ENCODE data around the gene ATP2A2. TPM values are rescaled to one million over a fixed set of nuclear protein-coding genes. Genes with fewer than 3 reads are reported as not detected.

Gene ATP2A2
- total RNA-seq, 1 experiment from 2014 or later = 239 TPM

DNA sequence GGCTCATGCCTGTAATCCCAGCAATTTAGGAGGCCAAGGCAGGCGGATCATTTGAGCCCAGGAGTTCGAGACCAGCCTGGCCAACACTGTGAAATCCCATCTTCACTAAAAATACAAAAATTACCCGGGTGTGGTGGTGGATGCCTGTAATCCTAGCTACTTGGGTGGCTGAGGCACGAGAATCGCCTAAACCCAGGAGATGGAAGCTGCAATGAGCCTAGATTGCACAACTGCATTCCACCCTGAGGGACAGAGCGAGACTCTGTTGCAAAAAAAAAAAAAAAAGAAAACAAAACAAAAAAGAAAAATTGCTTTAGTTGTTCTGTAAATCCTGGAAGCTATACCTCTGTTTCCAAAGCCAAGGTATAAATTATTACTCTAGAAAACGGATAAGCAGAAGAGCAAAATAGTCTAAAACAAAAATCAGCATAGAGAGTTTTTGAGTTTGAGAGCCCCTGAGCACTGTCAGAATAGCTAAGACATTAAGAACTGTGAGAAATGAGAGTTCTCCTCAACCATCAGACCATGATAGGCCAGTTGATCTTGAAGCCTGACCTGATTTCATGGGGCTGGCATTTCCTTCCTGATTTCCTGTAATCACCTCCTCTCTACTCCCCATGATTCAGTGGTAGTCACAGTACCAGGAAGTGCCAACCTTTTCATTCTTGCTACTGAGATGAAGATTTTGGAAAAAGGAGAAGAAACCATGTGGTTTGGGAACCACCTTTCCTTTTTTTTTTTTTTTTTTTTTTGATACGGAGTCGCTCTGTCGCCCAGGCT lies 31.7 kb downstream of the ATP2A2 start:
- Histone ChIP-seq H3K4me3 (replicated peaks in 1 of 2; ENCODE audit: low read depth in 1 of 2, low read length in 2 of 2) (no peak overlapping the region), H4K20me1 (ENCODE audit: insufficient read depth) (peaks cover 43% of the 10 kb centered on the region; the same call in 1 of the 2 replicates), H3K79me2 (ENCODE audit: insufficient read depth, low read length) (peaks cover 100% of the 10 kb centered on the region), H3K4me1 (ENCODE audit: control insufficient read depth in 1 of 2, insufficient read depth in 2 of 2, low read length in 2 of 2) (peaks cover 0 to 15% of the 10 kb centered on the region in 2 experiments; a peak in 2 of 4 replicates), H3K36me3 (ENCODE audit: control insufficient read depth in 1 of 2, insufficient read depth in 2 of 2, low read length in 2 of 2) (peaks cover 9 to 32% of the 10 kb centered on the region in 2 experiments; a peak in 3 of 4 replicates), H3K9me3 (ENCODE audit: control insufficient read depth in 1 of 2, insufficient read depth in 1 of 2, low read depth in 1 of 2, low read length in 2 of 2) (no peaks in the 10 kb centered on the region), H3K9me2 (ENCODE audit: insufficient read depth) (no peaks in the 10 kb centered on the region), H3K9ac (ENCODE audit: low read length) (no peak overlapping the region), H3K4me2 (ENCODE audit: low read length) (no peak overlapping the region; the same call in 1 of the 2 replicates), H3K27me3 (ENCODE audit: insufficient read depth, low read length) (no peaks in the 10 kb centered on the region), H3K27ac (ENCODE audit: low read depth, low read length) (no peak overlapping the region), H2AFZ (ENCODE audit: low read depth, low read length, poor library complexity, severe bottlenecking) (no peak overlapping the region)
- intact Hi-C loops (cut with micrococcal nuclease) = no loop called here
- BruUV-seq (replicated peaks) = no TSS peak
- ATAC-seq (no peak), DNase-seq (ENCODE audit: low read depth, low spot score) (no peak)
- TF ChIP-seq, protein P1, sequence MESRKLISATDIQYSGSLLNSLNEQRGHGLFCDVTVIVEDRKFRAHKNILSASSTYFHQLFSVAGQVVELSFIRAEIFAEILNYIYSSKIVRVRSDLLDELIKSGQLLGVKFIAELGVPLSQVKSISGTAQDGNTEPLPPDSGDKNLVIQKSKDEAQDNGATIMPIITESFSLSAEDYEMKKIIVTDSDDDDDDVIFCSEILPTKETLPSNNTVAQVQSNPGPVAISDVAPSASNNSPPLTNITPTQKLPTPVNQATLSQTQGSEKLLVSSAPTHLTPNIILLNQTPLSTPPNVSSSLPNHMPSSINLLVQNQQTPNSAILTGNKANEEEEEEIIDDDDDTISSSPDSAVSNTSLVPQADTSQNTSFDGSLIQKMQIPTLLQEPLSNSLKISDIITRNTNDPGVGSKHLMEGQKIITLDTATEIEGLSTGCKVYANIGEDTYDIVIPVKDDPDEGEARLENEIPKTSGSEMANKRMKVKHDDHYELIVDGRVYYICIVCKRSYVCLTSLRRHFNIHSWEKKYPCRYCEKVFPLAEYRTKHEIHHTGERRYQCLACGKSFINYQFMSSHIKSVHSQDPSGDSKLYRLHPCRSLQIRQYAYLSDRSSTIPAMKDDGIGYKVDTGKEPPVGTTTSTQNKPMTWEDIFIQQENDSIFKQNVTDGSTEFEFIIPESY (IDR thresholded peaks at IDR 0.05; ENCODE audit: extremely low read depth, insufficient replicate concordance, low read length) = no peak
- TF ChIP-seq, protein P2, sequence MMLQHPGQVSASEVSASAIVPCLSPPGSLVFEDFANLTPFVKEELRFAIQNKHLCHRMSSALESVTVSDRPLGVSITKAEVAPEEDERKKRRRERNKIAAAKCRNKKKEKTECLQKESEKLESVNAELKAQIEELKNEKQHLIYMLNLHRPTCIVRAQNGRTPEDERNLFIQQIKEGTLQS (IDR thresholded peaks at IDR 0.05) = no peak
- TF ChIP-seq MAX (IDR thresholded peaks at IDR 0.05) (no peak), ZFX (IDR thresholded peaks at IDR 0.05) (no peak), CEBPB (IDR thresholded peaks at IDR 0.05; ENCODE audit: low read depth) (no peak), CBX3 (IDR thresholded peaks at IDR 0.05; ENCODE audit: low read depth) (no peak), SP1 (IDR thresholded peaks at IDR 0.05; ENCODE audit: low read depth) (no peak), POLR2AphosphoS5 (IDR thresholded peaks at IDR 0.05; ENCODE audit: low read depth, low read length) (no peak), ZNF274 (IDR thresholded peaks at IDR 0.05; ENCODE audit: low read depth, low read length) (no peak), EGR1 (IDR thresholded peaks at IDR 0.05; ENCODE audit: low read depth) (no peak), EZH2phosphoT487 (IDR thresholded peaks at IDR 0.05; ENCODE audit: borderline replicate concordance) (no peak), SIN3A (IDR thresholded peaks at IDR 0.05; ENCODE audit: low read depth) (no peak), JUND (IDR thresholded peaks at IDR 0.05) (no peak), TCF7L2 (IDR thresholded peaks at IDR 0.05; ENCODE audit: borderline replicate concordance, extremely low read depth, insufficient read depth, insufficient read length) (no peak), POLR2A (IDR thresholded peaks at IDR 0.05; ENCODE audit: borderline replicate concordance, extremely low read depth, insufficient read depth, insufficient read length) (no peak), SRF (IDR thresholded peaks at IDR 0.05; ENCODE audit: low read depth) (no peak), YY1 (IDR thresholded peaks at IDR 0.05; ENCODE audit: extremely low read depth, insufficient replicate concordance, low read depth, low read length) (no peak), RAD21 (IDR thresholded peaks at IDR 0.05; ENCODE audit: low read depth) (no peak)
- TF ChIP-seq, protein P3, sequence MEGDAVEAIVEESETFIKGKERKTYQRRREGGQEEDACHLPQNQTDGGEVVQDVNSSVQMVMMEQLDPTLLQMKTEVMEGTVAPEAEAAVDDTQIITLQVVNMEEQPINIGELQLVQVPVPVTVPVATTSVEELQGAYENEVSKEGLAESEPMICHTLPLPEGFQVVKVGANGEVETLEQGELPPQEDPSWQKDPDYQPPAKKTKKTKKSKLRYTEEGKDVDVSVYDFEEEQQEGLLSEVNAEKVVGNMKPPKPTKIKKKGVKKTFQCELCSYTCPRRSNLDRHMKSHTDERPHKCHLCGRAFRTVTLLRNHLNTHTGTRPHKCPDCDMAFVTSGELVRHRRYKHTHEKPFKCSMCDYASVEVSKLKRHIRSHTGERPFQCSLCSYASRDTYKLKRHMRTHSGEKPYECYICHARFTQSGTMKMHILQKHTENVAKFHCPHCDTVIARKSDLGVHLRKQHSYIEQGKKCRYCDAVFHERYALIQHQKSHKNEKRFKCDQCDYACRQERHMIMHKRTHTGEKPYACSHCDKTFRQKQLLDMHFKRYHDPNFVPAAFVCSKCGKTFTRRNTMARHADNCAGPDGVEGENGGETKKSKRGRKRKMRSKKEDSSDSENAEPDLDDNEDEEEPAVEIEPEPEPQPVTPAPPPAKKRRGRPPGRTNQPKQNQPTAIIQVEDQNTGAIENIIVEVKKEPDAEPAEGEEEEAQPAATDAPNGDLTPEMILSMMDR (IDR thresholded peaks at IDR 0.05 in 2 of 3, conservative IDR thresholded peaks at IDR 0.05 in 1 of 3; ENCODE audit: borderline replicate concordance in 1 of 3, insufficient read depth in 1 of 3, low read depth in 2 of 3, low read length in 2 of 3) = no peak
- RAD21 ChIA-PET (ENCODE audit: low non-redundant PET in 1 of 2, low total read pairs in 2 of 2, uncharacterized antibody in 2 of 2, unreplicated experiment in 2 of 2) = no interaction called here
- POLR2A ChIA-PET = interaction anchor here (0.6 kb wide), 1 partner anchor 250 kb away, joined by 3 read pairs; no protein-coding TSS in a partner anchor
- CTCF ChIA-PET = no interaction called here
